ENCODE data around the gene TXNDC5.

DNA sequence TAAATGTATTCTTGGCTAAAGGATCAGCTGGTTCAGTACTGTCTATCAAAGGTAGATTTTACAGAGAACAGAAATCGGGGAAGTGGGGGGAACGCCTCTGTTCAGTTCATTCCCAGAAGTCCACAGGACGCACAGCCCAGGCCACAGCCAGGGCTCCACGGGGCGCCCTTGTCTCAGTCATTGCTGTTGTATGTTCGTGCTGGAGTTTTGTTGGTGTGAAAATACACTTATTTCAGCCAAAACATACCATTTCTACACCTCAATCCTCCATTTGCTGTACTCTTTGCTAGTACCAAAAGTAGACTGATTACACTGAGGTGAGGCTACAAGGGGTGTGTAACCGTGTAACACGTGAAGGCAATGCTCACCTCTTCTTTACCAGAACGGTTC is 29.9 kb downstream of the TXNDC5 start:
- TF ChIP-seq, protein P1, sequence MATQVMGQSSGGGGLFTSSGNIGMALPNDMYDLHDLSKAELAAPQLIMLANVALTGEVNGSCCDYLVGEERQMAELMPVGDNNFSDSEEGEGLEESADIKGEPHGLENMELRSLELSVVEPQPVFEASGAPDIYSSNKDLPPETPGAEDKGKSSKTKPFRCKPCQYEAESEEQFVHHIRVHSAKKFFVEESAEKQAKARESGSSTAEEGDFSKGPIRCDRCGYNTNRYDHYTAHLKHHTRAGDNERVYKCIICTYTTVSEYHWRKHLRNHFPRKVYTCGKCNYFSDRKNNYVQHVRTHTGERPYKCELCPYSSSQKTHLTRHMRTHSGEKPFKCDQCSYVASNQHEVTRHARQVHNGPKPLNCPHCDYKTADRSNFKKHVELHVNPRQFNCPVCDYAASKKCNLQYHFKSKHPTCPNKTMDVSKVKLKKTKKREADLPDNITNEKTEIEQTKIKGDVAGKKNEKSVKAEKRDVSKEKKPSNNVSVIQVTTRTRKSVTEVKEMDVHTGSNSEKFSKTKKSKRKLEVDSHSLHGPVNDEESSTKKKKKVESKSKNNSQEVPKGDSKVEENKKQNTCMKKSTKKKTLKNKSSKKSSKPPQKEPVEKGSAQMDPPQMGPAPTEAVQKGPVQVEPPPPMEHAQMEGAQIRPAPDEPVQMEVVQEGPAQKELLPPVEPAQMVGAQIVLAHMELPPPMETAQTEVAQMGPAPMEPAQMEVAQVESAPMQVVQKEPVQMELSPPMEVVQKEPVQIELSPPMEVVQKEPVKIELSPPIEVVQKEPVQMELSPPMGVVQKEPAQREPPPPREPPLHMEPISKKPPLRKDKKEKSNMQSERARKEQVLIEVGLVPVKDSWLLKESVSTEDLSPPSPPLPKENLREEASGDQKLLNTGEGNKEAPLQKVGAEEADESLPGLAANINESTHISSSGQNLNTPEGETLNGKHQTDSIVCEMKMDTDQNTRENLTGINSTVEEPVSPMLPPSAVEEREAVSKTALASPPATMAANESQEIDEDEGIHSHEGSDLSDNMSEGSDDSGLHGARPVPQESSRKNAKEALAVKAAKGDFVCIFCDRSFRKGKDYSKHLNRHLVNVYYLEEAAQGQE (IDR thresholded peaks at IDR 0.05; ENCODE audit: insufficient replicate concordance, low read depth) = no peak
- TF ChIP-seq, protein P2, sequence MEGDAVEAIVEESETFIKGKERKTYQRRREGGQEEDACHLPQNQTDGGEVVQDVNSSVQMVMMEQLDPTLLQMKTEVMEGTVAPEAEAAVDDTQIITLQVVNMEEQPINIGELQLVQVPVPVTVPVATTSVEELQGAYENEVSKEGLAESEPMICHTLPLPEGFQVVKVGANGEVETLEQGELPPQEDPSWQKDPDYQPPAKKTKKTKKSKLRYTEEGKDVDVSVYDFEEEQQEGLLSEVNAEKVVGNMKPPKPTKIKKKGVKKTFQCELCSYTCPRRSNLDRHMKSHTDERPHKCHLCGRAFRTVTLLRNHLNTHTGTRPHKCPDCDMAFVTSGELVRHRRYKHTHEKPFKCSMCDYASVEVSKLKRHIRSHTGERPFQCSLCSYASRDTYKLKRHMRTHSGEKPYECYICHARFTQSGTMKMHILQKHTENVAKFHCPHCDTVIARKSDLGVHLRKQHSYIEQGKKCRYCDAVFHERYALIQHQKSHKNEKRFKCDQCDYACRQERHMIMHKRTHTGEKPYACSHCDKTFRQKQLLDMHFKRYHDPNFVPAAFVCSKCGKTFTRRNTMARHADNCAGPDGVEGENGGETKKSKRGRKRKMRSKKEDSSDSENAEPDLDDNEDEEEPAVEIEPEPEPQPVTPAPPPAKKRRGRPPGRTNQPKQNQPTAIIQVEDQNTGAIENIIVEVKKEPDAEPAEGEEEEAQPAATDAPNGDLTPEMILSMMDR (IDR thresholded peaks at IDR 0.05; ENCODE audit: insufficient read depth, low read length) = no peak
- TF ChIP-seq SPI1 (IDR thresholded peaks at IDR 0.05; ENCODE audit: borderline replicate concordance, low read depth) (no peak), POLR2AphosphoS5 (IDR thresholded peaks at IDR 0.05; ENCODE audit: low read depth) (no peak)

Data from HL-60 (cell line).